WERI-Rb-1 (cell line): Measurements from ENCODE around the gene FBXO27.
A peak's percentile ranks its signal among the peaks of the same experiment; 100 is the strongest.

ENCODE experiments used
- DNase-seq: peaks from one replicate; pipeline ENCODE4 v3.0.0-alpha.2; 2020
- H3K27ac ChIP-seq: fragments of 250-450 bp; sonication (Bioruptor Pico); 2 replicates; pipeline ENCODE4 v1.5.1; 2020; ENCODE audit warnings: mild to moderate bottlenecking, moderate library complexity
- H3K27me3 ChIP-seq: fragments of 250-450 bp; sonication (Bioruptor Pico); 2 replicates; pipeline ENCODE4 v1.5.1; 2021; ENCODE audit warnings: mild to moderate bottlenecking, low read depth, moderate library complexity; ENCODE audit not compliant: insufficient read depth, severe bottlenecking
- H3K36me3 ChIP-seq: fragments of 250-450 bp; sonication (Bioruptor Pico); 2 replicates; pipeline ENCODE4 v1.5.1; 2020; ENCODE audit warnings: mild to moderate bottlenecking, moderate library complexity
- H3K4me3 ChIP-seq: 2 replicates; pipeline ENCODE4 v1.5.1; 2011; ENCODE audit warnings: low read depth, mild to moderate bottlenecking, control low read depth, low read length
- H3K9me3 ChIP-seq: fragments of 250-450 bp; sonication (Bioruptor Pico); 2 replicates; pipeline ENCODE4 v1.5.1; 2021; ENCODE audit warnings: mild to moderate bottlenecking, moderate library complexity; ENCODE audit not compliant: severe bottlenecking
- CTCF ChIP-seq: IDR thresholded peaks from 2 replicates; pipeline ENCODE4 v1.5.1; 2011; ENCODE audit warnings: low read depth, mild to moderate bottlenecking, control low read depth, inconsistent platforms, low read length

The FBXO27 gene

GRCh38 chr19:39052243-39052746, 19.9 kb upstream of the FBXO27 start:
- Histone ChIP-seq H3K36me3 (no peaks in the 10 kb centered on the region), H3K9me3 (peaks cover 4% of the 10 kb centered on the region), H3K4me3 (no peak overlapping the region), H3K27ac (no peak overlapping the region), H3K27me3 (no peaks in the 10 kb centered on the region)
- peak; percentile 76 for TF ChIP-seq CTCF
- peak; percentile 83 for DNase-seq

- Histone ChIP-seq H3K27ac (no peak overlapping the region), H3K9me3 (peaks cover 6% of the 10 kb centered on the region), H3K27me3 (no peaks in the 10 kb centered on the region), H3K36me3 (no peaks in the 10 kb centered on the region), H3K4me3 (no peak overlapping the region)
- no peak for DNase-seq
- no peak for TF ChIP-seq CTCF
These were observed 14.7 kb upstream of the FBXO27 start for GRCh38 chr19:39047073-39047472.

- peak; percentile 40 for DNase-seq
- Histone ChIP-seq H3K4me3 (no peak overlapping the region), H3K27ac (peak overlapping the region; percentile 45), H3K36me3 (no peaks in the 10 kb centered on the region), H3K9me3 (peaks cover 6% of the 10 kb centered on the region), H3K27me3 (no peaks in the 10 kb centered on the region)
- TF ChIP-seq CTCF, result no peak
These were observed 13.9 kb upstream of the FBXO27 start for GRCh38 chr19:39046037-39046821.

- DNase-seq, result no peak
- TF ChIP-seq CTCF, result no peak
- peaks cover 6% of the 10 kb centered on the region for H3K9me3 ChIP-seq
- H3K27ac ChIP-seq, result peak overlapping the region; percentile 45
- H3K27me3 ChIP-seq, result no peaks in the 10 kb centered on the region
- no peaks in the 10 kb centered on the region for H3K36me3 ChIP-seq
- no peak overlapping the region for H3K4me3 ChIP-seq
These were observed 13.2 kb upstream of the FBXO27 start for GRCh38 chr19:39045506-39045905.

GRCh38 chr19:39038098-39038497, 5.7 kb upstream of the FBXO27 start:
- H3K27ac ChIP-seq, result no peak overlapping the region
- no peak for TF ChIP-seq CTCF

GRCh38 chr19:39037194-39037593, 4.8 kb upstream of the FBXO27 start:
- H3K27me3 ChIP-seq, result no peaks in the 10 kb centered on the region
- TF ChIP-seq CTCF, result no peak
- H3K36me3 ChIP-seq, result no peaks in the 10 kb centered on the region
- DNase-seq, result no peak
- H3K27ac ChIP-seq, result no peak overlapping the region
- H3K9me3 ChIP-seq, result no peaks in the 10 kb centered on the region
- H3K4me3 ChIP-seq, result no peak overlapping the region

More at GRCh38 chr19:39038098-39038497, 5.7 kb upstream of the FBXO27 start:
- peak; percentile 80 for DNase-seq
- Histone ChIP-seq H3K4me3 (no peak overlapping the region), H3K27me3 (no peaks in the 10 kb centered on the region), H3K36me3 (no peaks in the 10 kb centered on the region), H3K9me3 (no peaks in the 10 kb centered on the region)
